ENCODE measurements around the gene VIPR2.

DNA sequence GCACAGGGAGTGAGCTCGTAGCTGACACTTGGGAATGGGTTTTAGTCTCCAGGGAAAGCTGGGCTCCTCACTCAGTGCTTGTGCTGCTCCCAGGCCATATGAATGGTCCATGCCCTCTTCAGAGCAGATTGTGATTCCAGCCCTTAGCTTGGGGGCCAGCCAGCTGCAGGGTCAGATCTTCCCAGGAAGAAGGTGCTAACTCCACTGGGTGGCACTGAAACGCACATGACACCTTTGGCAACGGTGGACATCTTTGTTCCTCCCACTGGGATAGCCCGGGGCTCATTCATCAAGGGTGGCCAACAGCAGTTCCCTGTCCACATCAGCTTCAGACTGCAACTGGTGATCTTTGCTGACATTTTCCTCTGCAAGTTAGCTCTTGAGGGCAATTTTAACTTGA lies 159.1 kb downstream of the VIPR2 start:
- TF ChIP-seq, protein P1, sequence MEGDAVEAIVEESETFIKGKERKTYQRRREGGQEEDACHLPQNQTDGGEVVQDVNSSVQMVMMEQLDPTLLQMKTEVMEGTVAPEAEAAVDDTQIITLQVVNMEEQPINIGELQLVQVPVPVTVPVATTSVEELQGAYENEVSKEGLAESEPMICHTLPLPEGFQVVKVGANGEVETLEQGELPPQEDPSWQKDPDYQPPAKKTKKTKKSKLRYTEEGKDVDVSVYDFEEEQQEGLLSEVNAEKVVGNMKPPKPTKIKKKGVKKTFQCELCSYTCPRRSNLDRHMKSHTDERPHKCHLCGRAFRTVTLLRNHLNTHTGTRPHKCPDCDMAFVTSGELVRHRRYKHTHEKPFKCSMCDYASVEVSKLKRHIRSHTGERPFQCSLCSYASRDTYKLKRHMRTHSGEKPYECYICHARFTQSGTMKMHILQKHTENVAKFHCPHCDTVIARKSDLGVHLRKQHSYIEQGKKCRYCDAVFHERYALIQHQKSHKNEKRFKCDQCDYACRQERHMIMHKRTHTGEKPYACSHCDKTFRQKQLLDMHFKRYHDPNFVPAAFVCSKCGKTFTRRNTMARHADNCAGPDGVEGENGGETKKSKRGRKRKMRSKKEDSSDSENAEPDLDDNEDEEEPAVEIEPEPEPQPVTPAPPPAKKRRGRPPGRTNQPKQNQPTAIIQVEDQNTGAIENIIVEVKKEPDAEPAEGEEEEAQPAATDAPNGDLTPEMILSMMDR (IDR thresholded peaks at IDR 0.05) = no peak
- TF ChIP-seq POLR2A (IDR thresholded peaks at IDR 0.05) = no peak
- no peak for TF ChIP-seq POLR2AphosphoS5 (IDR thresholded peaks at IDR 0.05)
